NCI-H82 (cell line): Measurements from ENCODE around the gene NUTM2G.
"Not testable (repeated sequence)": the region's sequence is repeated elsewhere in the genome, so short reads cannot be mapped to it uniquely, and the experiment has no call there.

Experiments used
- DNase-seq: peaks from one replicate; lab custom pipeline; 2025; lab: John Stamatoyannopoulos, UW

The NUTM2G gene

GRCh38 chr9:96928543-96928942, at the start of gene NUTM2G:
NUTM2G (plus strand) TSS chr9:96928843; CDS start chr9:96929025, 182 bp downstream.
- DNase-seq = not testable (repeated sequence)

GRCh38 chr9:96883922-96884321, 44.7 kb upstream of the NUTM2G start:
- DNase-seq = no peak

- no peak for DNase-seq
Observed at GRCh38 chr9:96884443-96884842, 44.2 kb upstream of the NUTM2G start.

GRCh38 chr9:96885424-96885823, 43.2 kb upstream of the NUTM2G start:
- no peak for DNase-seq

GRCh38 chr9:96888591-96888990, 40.1 kb upstream of the NUTM2G start:
- no peak for DNase-seq

- no peak for DNase-seq
Observed at GRCh38 chr9:96892131-96892530, 36.5 kb upstream of the NUTM2G start.

- not testable (repeated sequence) for DNase-seq
Observed at GRCh38 chr9:96900010-96900409, 28.6 kb upstream of the NUTM2G start.

- not testable (repeated sequence) for DNase-seq
Observed at GRCh38 chr9:96904947-96905722, 23.5 kb upstream of the NUTM2G start.

GRCh38 chr9:96908479-96908878, 20.2 kb upstream of the NUTM2G start:
- not testable (repeated sequence) for DNase-seq

- DNase-seq = not testable (repeated sequence)
Observed at GRCh38 chr9:96915539-96915938, 13.1 kb upstream of the NUTM2G start.

GRCh38 chr9:96916531-96916930, 12.1 kb upstream of the NUTM2G start:
- not testable (repeated sequence) for DNase-seq

- not testable (repeated sequence) for DNase-seq
Observed at GRCh38 chr9:96918550-96918949, 10.1 kb upstream of the NUTM2G start.

- DNase-seq = not testable (repeated sequence)
Observed at GRCh38 chr9:96920803-96921202, 7.8 kb upstream of the NUTM2G start.

- not testable (repeated sequence) for DNase-seq
Observed at GRCh38 chr9:96925587-96925986, 3.1 kb upstream of the NUTM2G start.

- DNase-seq = not testable (repeated sequence)
Observed at GRCh38 chr9:96931665-96932064, 3.0 kb downstream of the NUTM2G start.

GRCh38 chr9:96934097-96934496, 5.5 kb downstream of the NUTM2G start:
- not testable (repeated sequence) for DNase-seq

- not testable (repeated sequence) for DNase-seq
Observed at GRCh38 chr9:96934706-96935105, 6.1 kb downstream of the NUTM2G start.

- DNase-seq = not testable (repeated sequence)
Observed at GRCh38 chr9:96935401-96935800, 6.8 kb downstream of the NUTM2G start.

- DNase-seq = not testable (repeated sequence)
Observed at GRCh38 chr9:96937442-96937841, 8.8 kb downstream of the NUTM2G start.

GRCh38 chr9:96938957-96939665, 10.5 kb downstream of the NUTM2G start:
- DNase-seq = not testable (repeated sequence)

GRCh38 chr9:96940982-96941381, 12.3 kb downstream of the NUTM2G start:
- not testable (repeated sequence) for DNase-seq

GRCh38 chr9:96941628-96942027, 13.0 kb downstream of the NUTM2G start:
- not testable (repeated sequence) for DNase-seq

- DNase-seq = not testable (repeated sequence)
Observed at GRCh38 chr9:96942181-96942580, 13.5 kb downstream of the NUTM2G start.
